Hair follicular keratinocyte (primary cell): Measurements from ENCODE around the gene DYNC1I2. TPM values are rescaled to one million over a fixed set of nuclear protein-coding genes. Genes with fewer than 3 reads are reported as not detected.

Experiments
- total RNA-seq: library from RNA; depleted of rRNA; stranded (reverse); fragments of >200 nt; gene quantifications from 2 replicates; pipeline ENCODE4 v1.2.3, GENCODE V29; 2015

DYNC1I2 gene
- 99.5 and 103 TPM in 2 replicates for total RNA-seq

DNA sequence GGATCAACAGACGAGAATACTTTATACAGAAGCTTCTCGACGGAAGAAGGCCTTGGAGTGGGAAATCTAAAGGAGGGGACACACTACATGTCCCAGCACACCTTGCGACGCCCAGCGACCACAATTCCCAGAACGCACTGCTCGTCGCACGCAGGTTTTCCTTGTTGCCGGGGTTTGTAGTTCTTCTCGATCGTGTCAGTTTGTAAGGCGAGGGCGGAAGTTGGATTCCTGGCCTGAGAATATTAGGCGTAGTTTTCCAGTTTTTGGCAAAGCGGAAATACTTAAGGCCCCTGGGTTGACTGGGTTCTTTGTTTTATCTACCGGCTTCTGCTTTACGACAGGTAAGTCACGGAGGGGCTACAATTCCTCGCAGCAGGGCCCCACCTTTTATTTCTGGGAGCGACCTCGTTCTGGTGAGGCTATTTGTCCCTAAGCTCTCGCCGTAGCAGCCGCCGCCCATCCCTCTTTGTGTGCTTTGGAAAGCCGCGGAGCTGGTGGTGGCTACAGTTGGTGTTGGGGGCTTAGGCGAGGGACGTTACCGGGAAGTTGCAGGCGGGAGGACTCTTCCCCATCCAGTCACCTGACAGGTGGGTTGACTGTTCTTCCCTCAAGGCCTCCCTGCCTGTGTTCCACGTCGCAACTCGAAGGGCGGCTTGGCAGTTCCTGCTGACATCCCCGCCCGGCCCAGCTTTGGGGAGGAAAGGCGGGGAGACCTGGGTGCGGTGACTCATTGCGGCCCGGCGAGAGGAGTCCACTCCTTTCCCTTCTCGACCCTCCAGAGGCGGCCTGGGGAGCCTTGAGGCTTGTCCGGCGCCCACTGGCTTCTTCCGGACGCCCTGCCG lies at the start of gene DYNC1I2:
Gene DYNC1I2, plus strand, starts transcription at position 183 of the 842 bp plus-strand sequence. CDS start 2,687 bp downstream, outside the sequence.

Other genes with a start within 250 kb of the DYNC1I2 start
- 12.3 and 22.3 TPM in 2 replicates for gene CYBRD1, start 165.0 kb upstream of the DYNC1I2 start, total RNA-seq
- 9.7 and 12.5 TPM in 2 replicates for gene SLC25A12, start 206.8 kb downstream of the DYNC1I2 start, total RNA-seq
- 36.4 and 69.1 TPM in 2 replicates for gene HAT1, start 235.0 kb downstream of the DYNC1I2 start, total RNA-seq